GM12864 (cell line): ENCODE results near the gene LIPG.

Experiments
- DNase-seq: peaks from one replicate; pipeline ENCODE4 v3.0.0-alpha.2; 2011; ENCODE audit warnings: low read depth
- H3K4me3 ChIP-seq: 2 replicates; pipeline ENCODE4 v1.5.1; 2011; ENCODE audit warnings: mild to moderate bottlenecking, low read depth, low read length, control low read depth
- TF ChIP-seq, protein P1 (sequence below): IDR thresholded peaks from 2 replicates; pipeline ENCODE4 v1.5.1; 2011; ENCODE audit warnings: low read depth, mild to moderate bottlenecking, moderate library complexity, low read length, control low read depth, inconsistent platforms; ENCODE audit errors: missing control alignments

LIPG gene

DNA sequence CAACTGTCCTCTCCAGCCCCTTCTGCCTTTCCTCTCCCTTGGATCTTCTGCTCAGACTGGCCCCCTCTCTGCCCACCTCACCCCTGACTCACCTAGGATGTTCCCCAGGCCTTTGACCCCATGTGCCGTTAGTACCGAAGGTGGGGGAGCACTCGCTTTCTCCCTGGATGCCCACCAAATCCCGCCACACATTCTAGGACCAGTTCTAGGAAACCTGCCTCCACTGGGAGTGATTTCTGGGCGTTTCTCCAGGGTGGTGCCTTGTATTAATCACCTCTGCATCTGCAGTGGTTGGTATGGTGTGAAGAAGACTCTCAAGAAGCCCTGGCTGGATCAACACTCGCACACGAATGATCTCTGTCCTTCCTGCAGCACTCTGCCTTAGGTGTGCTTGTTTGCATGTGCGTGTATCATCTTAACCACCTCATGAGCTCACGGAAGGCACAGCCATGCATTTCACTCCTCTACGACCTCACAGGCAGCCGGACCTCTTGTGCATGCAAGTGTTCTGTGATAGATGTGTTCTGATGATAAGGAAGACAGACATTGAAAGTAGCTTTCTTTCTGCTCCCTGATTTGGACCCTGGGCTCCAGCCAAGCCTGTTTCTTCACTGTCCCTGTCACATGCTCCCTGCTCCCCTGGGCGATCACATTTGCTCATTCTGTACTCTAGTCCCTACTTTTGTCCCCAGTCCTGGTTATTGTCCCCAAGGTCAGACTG is 69.4 kb downstream of the LIPG start:
- TF ChIP-seq, protein P1, sequence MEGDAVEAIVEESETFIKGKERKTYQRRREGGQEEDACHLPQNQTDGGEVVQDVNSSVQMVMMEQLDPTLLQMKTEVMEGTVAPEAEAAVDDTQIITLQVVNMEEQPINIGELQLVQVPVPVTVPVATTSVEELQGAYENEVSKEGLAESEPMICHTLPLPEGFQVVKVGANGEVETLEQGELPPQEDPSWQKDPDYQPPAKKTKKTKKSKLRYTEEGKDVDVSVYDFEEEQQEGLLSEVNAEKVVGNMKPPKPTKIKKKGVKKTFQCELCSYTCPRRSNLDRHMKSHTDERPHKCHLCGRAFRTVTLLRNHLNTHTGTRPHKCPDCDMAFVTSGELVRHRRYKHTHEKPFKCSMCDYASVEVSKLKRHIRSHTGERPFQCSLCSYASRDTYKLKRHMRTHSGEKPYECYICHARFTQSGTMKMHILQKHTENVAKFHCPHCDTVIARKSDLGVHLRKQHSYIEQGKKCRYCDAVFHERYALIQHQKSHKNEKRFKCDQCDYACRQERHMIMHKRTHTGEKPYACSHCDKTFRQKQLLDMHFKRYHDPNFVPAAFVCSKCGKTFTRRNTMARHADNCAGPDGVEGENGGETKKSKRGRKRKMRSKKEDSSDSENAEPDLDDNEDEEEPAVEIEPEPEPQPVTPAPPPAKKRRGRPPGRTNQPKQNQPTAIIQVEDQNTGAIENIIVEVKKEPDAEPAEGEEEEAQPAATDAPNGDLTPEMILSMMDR: no peak
- H3K4me3 ChIP-seq: no peak overlapping the region
- DNase-seq: no peak

DNA sequence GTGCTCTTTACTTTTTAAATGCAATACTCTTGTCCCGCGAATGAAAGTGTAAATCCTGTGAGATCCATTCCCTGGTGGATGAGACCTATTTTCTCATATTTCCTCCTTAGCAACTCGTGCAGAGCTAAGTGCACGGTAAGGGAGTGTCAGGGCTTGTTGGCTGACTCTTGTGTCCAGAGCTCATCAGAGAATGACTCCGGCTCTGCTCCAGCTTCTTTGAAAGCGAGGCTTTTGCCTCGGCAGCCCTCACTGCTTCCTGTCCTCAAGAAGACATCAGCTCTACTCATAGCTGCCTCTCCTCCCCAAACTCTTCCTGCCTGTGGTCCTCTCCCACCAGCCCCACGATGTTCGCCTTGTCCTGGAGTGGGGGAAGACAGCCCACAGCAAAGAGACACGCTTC is 70.7 kb downstream of the LIPG start:
- DNase-seq: no peak
- H3K4me3 ChIP-seq: no peak overlapping the region
- TF ChIP-seq, protein P1: no peak

DNA sequence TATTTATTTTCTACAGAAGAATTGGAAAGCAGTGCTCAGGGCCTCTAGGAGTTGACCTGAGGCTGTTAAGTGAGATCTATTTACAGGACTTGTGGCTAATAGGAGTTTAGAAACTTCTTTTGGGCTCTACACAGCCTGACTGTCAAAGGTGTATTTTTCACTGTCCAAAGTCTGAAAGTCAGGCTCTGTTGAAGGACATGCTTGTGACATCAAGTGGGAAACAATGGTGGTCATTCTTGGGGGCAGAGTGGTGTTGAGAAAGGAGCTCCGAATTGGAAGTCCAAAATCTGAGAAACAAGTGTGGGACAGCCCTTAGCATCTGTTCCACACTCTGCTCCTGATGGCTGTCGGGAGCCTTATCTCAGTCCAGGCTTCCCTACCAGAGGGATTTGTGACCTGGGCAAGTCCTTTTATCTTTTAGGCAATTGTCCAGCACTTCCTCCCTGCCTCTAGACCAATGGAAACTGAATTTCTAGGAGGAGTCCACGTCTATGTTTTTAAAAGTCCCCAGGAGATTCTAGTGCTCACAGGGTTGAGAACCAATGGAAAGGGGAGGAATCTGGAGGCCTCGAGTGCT is 76.4 kb downstream of the LIPG start:
- TF ChIP-seq, protein P1: no peak
- no peak for DNase-seq
- H3K4me3 ChIP-seq: no peak overlapping the region

DNA sequence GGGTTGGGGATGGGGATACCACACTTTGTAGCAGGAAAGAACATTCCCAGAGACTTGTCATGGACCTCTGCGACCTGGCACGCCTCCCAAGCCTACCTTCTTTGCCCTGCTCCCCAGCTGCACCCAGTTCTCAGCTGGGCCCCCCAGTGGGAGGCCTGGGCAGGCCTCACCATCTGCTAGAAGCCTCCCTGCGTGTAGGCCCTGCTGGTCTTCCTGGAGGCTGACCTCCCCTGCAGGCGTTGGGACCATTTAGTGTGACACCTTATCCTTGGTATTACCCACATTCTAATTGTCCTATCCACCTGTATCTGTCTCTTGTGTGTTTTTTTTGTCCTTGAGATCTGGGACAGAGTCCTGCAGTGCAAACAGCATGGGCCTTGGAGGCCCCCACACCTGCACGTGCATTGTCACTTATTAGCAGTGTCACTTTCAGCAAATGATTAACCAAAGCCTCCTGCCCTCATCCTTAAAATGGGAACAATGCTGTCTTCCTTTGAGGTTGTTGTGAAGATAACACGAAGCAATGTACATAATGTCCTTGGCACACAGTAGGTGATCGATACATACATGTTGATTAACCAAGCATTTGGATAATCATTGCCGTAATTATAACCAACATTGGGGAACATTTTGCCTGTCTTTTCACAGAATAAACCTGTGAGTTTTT is 77.2 kb downstream of the LIPG start:
- no peak for DNase-seq
- TF ChIP-seq, protein P1: no peak
- no peak overlapping the region for H3K4me3 ChIP-seq

DNA sequence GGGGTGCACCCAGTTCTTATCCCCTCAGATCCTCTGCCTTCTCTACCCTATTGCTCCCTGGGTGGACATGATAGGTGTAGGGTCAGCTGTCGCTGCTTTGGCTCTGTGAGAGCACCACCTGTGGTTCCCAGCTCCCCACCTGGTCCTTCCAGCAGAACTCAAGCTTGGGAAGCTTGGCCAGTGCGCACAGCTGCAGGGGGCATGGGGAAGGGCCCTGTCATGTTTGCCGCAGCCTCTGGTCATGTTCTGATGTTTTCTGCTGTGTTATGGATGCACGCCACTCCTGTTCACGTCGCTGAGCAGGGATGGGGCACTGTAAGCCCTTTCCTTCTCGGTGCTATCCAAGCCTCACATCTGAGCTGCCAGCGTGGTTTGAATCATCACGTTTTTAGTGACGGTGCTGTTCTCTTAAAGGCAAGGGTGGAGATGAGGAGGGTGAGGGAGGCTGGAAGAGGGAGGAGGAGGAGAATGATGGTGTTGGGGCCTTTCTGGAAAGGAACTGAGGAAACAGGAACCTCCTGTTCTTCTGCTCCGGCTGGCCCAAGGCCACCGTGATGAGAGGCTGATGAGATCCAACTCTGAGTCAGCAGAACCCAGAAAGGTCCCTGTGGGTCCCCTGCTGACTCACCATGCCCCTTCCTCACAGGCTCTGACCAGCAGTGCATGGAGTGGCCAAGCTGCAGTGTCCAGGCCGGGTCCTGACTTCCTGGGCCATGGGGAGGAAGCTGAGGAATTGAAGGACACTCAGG is 78.0 kb downstream of the LIPG start:
- TF ChIP-seq, protein P1: no peak
- no peak for DNase-seq
- H3K4me3 ChIP-seq: no peak overlapping the region

DNA sequence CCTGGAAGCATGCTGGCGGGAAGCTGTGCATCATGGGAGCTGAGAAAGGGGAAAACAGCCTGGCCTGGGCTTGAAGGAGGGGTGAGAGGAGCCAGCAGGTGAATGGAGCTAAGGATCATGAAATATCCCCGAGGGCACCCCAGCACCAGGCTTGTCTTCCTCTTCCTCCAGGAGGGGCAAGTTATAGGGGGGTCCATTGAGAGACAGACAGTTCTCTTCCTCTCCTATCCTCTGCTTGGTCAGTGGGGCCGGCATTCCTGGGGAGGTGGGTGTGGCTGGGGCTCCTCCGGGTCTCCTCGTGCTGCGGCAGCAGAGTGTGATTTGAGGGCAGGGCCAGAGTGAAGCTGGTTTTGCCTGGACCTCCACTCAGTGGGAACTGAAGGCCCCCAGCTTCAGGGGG is 78.9 kb downstream of the LIPG start:
- TF ChIP-seq, protein P1: no peak
- DNase-seq: no peak
- no peak overlapping the region for H3K4me3 ChIP-seq
